ENCODE results near the gene MYBPC3. TPM values are rescaled to one million over a fixed set of nuclear protein-coding genes. Genes with fewer than 3 reads are reported as not detected.

MYBPC3 gene
- total and polyA plus RNA-seq, 2 experiments from 2014 or later, result not detected

DNA sequence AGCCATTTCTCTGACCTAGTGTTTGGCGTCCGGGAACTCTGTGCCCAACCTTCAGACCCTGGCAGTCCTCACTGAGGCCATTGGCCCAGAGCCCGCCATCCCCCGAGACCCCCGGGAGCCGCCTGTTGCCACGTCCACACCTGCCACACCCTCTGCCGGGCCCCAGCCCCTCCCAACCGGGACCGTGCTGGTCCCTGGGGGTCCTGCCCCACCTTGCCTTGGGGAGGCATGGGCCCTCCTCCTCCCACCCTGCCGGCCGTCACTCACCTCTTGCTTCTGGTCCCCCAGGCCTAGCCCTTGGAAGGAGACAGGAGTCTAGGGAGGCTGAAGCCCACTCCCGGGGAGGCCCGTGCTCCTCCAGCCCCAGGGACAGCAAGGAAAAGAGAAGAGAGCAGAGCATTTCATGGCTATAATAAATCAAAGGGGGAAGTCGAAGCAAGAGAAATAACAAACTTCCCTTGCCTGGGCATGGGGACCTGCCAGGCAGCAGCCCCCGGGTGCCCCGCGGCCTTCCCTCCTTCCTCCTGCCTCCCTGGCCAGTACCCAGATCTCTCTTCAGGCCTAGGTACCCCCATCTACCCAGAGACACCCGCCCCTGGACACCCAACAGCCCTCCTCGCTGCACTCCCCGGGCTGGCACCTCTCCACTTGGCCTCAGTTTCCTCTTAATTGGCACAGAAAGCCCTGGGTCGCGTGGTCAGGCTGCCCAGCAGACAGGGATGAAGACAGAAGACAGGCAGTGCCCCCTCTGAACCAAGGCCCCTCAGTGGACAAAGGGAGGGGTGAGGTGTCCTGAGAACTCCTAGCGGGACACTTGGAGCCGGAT, 42.9 kb upstream of the MYBPC3 start (continued):
- TF ChIP-seq, protein P1, sequence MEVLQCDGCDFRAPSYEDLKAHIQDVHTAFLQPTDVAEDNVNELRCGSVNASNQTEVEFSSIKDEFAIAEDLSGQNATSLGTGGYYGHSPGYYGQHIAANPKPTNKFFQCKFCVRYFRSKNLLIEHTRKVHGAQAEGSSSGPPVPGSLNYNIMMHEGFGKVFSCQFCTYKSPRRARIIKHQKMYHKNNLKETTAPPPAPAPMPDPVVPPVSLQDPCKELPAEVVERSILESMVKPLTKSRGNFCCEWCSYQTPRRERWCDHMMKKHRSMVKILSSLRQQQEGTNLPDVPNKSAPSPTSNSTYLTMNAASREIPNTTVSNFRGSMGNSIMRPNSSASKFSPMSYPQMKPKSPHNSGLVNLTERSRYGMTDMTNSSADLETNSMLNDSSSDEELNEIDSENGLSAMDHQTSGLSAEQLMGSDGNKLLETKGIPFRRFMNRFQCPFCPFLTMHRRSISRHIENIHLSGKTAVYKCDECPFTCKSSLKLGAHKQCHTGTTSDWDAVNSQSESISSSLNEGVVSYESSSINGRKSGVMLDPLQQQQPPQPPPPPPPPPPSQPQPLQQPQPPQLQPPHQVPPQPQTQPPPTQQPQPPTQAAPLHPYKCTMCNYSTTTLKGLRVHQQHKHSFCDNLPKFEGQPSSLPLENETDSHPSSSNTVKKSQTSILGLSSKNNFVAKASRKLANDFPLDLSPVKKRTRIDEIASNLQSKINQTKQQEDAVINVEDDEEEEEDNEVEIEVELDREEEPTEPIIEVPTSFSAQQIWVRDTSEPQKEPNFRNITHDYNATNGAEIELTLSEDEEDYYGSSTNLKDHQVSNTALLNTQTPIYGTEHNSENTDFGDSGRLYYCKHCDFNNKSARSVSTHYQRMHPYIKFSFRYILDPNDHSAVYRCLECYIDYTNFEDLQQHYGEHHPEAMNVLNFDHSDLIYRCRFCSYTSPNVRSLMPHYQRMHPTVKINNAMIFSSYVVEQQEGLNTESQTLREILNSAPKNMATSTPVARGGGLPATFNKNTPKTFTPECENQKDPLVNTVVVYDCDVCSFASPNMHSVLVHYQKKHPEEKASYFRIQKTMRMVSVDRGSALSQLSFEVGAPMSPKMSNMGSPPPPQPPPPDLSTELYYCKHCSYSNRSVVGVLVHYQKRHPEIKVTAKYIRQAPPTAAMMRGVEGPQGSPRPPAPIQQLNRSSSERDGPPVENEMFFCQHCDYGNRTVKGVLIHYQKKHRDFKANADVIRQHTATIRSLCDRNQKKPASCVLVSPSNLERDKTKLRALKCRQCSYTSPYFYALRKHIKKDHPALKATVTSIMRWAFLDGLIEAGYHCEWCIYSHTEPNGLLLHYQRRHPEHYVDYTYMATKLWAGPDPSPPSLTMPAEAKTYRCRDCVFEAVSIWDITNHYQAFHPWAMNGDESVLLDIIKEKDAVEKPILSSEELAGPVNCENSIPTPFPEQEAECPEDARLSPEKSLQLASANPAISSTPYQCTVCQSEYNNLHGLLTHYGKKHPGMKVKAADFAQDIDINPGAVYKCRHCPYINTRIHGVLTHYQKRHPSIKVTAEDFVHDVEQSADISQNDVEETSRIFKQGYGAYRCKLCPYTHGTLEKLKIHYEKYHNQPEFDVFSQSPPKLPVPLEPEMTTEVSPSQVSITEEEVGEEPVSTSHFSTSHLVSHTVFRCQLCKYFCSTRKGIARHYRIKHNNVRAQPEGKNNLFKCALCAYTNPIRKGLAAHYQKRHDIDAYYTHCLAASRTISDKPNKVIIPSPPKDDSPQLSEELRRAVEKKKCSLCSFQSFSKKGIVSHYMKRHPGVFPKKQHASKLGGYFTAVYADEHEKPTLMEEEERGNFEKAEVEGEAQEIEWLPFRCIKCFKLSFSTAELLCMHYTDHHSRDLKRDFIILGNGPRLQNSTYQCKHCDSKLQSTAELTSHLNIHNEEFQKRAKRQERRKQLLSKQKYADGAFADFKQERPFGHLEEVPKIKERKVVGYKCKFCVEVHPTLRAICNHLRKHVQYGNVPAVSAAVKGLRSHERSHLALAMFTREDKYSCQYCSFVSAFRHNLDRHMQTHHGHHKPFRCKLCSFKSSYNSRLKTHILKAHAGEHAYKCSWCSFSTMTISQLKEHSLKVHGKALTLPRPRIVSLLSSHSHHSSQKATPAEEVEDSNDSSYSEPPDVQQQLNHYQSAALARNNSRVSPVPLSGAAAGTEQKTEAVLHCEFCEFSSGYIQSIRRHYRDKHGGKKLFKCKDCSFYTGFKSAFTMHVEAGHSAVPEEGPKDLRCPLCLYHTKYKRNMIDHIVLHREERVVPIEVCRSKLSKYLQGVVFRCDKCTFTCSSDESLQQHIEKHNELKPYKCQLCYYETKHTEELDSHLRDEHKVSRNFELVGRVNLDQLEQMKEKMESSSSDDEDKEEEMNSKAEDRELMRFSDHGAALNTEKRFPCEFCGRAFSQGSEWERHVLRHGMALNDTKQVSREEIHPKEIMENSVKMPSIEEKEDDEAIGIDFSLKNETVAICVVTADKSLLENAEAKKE (CRISPR knock-in tag; IDR thresholded peaks at IDR 0.05), result no peak

DNA sequence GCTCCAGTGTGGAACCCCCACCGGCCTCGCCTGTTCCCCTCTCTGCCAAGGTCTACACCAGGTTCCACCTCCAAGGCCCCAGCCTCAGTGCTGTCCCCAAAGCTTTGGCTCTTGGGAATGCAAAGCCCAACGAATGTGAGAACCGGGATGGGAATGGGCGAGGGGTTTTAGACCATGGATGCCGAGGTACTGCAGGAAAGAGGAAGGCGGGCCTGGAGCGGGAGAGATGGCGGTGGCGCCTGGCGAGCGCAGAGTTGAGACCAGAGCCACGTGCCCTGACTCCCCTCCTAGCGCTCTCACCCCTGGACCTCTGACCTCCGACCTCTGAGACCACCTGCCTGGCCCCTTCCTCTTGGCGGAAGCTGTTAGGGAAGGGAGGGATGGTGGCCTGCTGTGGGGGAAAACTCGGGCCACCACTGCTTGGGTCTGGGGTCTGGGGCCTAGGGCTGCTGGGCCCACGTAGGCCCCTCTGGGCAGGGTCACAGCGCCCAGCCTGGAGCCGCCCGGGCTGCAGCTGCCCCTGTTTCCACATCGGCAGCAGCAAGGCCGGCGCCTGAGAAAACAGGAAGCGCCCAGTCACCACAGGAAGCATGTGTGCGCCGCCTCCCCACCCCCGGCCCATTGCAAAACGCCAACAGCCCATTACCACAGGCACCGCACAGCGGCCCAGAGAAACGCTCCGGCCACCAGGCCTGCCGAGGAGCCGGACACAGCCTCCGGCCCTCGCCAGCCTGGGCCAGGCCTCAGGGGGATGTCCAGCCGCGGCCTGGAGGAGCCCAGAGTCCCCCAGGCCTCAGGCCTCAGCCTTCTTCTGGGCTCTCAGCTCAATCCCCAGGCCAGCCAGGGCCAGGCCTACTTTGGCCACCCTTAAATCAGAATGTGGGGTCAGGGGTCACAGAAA, 42.1 kb upstream of the MYBPC3 start:
- Histone ChIP-seq H3K4me3 (no peak overlapping the region), H3K9me2 (ENCODE audit: insufficient read depth) (no peaks in the 10 kb centered on the region), H2AFZ (peak overlapping the region; percentile 93), H3K79me2 (replicated peaks; ENCODE audit: insufficient read depth) (no peaks in the 10 kb centered on the region), H3K4me2 (no peak overlapping the region), H3F3A (replicated peaks; ENCODE audit: low read depth) (0 out of 2 replicates have a peak, but pooled peaks cover 5% of the 10 kb centered on the region), H3K4me1 (ENCODE audit: insufficient read depth) (peaks cover 5% of the 10 kb centered on the region; the same call in 1 of the 2 replicates), H3K27ac (ENCODE audit: low read depth) (no peak overlapping the region), H3K36me3 (ENCODE audit: insufficient read depth) (no peaks in the 10 kb centered on the region), H4K20me1 (replicated peaks; ENCODE audit: insufficient read depth) (no peaks in the 10 kb centered on the region), H3K27me3 (ENCODE audit: insufficient read depth) (no peaks in the 10 kb centered on the region)
- Mint-ChIP-seq H3K27me3 (ENCODE audit: insufficient read depth, low read depth, poor library complexity) (peaks cover 13% of the 10 kb centered on the region), H3K4me3 (no peak overlapping the region), H3K9me3 (no peaks in the 10 kb centered on the region), H3K4me1 (peaks cover 14% of the 10 kb centered on the region), H3K36me3 (ENCODE audit: low read depth) (no peaks in the 10 kb centered on the region), H3K27ac (no peak overlapping the region; the same call in 1 of the 2 replicates)
- ATAC-seq, result no peak; the same call in 2 of the 3 replicates
- DNase-seq (ENCODE audit: low spot score), result no peak
- TF ChIP-seq, protein P2, sequence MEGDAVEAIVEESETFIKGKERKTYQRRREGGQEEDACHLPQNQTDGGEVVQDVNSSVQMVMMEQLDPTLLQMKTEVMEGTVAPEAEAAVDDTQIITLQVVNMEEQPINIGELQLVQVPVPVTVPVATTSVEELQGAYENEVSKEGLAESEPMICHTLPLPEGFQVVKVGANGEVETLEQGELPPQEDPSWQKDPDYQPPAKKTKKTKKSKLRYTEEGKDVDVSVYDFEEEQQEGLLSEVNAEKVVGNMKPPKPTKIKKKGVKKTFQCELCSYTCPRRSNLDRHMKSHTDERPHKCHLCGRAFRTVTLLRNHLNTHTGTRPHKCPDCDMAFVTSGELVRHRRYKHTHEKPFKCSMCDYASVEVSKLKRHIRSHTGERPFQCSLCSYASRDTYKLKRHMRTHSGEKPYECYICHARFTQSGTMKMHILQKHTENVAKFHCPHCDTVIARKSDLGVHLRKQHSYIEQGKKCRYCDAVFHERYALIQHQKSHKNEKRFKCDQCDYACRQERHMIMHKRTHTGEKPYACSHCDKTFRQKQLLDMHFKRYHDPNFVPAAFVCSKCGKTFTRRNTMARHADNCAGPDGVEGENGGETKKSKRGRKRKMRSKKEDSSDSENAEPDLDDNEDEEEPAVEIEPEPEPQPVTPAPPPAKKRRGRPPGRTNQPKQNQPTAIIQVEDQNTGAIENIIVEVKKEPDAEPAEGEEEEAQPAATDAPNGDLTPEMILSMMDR (conservative IDR thresholded peaks at IDR 0.05; ENCODE audit: low read depth in 2 of 2), result no peak
- TF ChIP-seq EZH2 (IDR thresholded peaks at IDR 0.05; ENCODE audit: low read depth, unreplicated experiment), result no peak
- TF ChIP-seq ZNF331 (CRISPR knock-in tag; IDR thresholded peaks at IDR 0.05; ENCODE audit: low read depth), result no peak
- TF ChIP-seq, protein P3, sequence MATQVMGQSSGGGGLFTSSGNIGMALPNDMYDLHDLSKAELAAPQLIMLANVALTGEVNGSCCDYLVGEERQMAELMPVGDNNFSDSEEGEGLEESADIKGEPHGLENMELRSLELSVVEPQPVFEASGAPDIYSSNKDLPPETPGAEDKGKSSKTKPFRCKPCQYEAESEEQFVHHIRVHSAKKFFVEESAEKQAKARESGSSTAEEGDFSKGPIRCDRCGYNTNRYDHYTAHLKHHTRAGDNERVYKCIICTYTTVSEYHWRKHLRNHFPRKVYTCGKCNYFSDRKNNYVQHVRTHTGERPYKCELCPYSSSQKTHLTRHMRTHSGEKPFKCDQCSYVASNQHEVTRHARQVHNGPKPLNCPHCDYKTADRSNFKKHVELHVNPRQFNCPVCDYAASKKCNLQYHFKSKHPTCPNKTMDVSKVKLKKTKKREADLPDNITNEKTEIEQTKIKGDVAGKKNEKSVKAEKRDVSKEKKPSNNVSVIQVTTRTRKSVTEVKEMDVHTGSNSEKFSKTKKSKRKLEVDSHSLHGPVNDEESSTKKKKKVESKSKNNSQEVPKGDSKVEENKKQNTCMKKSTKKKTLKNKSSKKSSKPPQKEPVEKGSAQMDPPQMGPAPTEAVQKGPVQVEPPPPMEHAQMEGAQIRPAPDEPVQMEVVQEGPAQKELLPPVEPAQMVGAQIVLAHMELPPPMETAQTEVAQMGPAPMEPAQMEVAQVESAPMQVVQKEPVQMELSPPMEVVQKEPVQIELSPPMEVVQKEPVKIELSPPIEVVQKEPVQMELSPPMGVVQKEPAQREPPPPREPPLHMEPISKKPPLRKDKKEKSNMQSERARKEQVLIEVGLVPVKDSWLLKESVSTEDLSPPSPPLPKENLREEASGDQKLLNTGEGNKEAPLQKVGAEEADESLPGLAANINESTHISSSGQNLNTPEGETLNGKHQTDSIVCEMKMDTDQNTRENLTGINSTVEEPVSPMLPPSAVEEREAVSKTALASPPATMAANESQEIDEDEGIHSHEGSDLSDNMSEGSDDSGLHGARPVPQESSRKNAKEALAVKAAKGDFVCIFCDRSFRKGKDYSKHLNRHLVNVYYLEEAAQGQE (IDR thresholded peaks at IDR 0.05; ENCODE audit: unreplicated experiment), result no peak
- TF ChIP-seq CREB1 (CRISPR knock-in tag; IDR thresholded peaks at IDR 0.05; ENCODE audit: low read depth), result no peak
- no peak for TF ChIP-seq STAT1 (IDR thresholded peaks at IDR 0.05; ENCODE audit: unreplicated experiment)
- TF ChIP-seq POLR2AphosphoS5 (IDR thresholded peaks at IDR 0.05; ENCODE audit: low read depth), result no peak
- TF ChIP-seq, protein P4, sequence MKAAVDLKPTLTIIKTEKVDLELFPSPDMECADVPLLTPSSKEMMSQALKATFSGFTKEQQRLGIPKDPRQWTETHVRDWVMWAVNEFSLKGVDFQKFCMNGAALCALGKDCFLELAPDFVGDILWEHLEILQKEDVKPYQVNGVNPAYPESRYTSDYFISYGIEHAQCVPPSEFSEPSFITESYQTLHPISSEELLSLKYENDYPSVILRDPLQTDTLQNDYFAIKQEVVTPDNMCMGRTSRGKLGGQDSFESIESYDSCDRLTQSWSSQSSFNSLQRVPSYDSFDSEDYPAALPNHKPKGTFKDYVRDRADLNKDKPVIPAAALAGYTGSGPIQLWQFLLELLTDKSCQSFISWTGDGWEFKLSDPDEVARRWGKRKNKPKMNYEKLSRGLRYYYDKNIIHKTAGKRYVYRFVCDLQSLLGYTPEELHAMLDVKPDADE (IDR thresholded peaks at IDR 0.05), result no peak

Data from GM23338 (cell line).